CD4-positive, alpha-beta T cell treated with Interleukin-12 subunit alpha and Interleukin-12 subunit beta, for 1 hour (primary cell): ENCODE results near the gene JMJD6.
"Not testable (repeated sequence)": the region's sequence is repeated elsewhere in the genome, so short reads cannot be mapped to it uniquely, and the experiment has no call there.

Experiments
- DNase-seq: peaks from one replicate; pipeline ENCODE4 v3.0.0-alpha.2; 2020

JMJD6 gene

DNA sequence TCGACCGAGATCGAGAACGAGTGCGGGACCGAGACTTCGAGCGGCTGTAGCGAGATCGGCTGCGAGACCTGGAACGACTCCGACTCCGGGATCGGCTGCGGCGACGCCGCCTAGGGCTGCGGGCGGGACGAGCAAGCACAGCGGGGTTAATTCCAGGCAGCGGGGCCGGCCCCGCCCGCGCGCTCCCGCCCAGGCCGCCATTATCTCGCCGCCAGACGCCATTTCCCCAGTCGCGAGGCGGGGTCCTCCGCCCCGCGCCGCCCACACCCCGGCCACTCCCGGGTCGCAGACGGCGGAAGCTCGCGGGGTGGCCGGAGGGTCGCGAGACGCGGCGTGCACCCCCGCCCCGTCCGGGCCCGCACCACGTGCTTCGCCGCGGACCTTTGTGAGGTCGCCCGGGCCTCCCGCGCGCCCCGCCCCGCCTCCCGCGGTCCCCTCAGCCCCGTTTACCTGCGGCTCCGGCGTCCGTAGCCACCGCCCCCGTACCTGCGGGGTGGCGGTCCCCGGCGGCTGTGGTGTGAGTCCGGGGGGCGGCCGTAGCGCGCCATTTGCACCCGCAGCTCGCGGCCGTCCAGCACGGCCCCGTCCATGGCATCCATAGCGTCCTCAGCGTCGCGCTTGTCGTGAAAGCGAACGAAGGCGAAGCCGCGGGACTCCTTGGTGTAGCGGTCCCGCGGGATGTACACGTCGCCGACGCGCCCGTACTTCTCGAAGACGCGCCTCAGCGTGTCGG is 10.1 kb upstream of the JMJD6 start:
- peak; percentile 76 for DNase-seq

DNA sequence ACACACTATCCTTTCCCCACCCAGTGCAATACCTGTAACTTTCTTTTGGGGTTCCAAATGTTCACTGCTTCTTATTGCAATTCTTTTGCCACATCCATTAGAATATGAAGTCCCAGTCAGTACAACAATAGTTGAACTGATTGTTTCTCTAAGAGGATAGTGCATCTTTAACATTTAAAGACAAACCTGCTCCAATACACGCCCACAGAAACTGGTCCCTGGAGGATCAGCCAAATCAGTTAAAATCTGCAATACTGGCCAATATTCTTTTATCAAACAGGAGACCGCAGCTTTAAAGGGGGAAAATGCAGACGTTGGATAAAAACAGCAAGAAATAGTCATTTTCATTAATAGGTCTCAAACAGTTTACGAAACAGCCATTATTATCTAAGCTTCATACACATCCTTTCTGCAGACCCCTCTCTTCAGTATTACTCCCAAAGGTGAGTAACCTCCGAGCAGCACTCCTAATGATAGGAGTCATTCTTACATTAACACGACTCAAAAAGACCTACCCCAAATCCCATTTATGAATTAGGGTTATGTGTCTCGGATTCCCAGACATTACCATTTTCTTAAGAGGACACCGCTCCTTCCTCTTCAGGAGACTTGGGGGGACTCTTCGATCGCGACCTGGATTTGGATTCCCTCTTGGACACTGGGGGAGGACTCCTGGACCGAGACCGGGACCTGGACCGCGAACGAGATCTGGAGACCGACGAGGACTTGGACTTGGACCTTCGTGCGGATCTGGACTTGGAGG is 9.4 kb upstream of the JMJD6 start:
- no peak for DNase-seq

DNA sequence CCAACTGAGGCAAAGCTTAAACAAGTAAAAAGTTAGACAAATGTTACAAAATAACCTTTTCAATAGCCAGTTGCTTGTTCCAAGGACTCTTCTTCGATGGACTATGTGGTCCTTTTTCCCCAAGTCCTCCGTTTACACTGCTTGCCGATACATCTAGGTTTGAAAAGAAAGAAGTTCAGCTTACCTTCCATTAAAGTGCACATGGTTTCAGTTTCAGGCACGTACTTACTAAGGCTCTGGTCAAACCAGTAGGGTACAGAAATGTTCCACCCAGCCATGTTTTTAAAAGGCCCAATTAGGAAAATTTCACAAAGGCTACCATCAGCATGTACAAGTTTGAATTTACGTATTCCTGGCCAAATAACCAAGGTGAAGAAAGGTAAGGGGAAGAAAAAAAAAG is 8.6 kb upstream of the JMJD6 start:
- peak; percentile 51 for DNase-seq

DNA sequence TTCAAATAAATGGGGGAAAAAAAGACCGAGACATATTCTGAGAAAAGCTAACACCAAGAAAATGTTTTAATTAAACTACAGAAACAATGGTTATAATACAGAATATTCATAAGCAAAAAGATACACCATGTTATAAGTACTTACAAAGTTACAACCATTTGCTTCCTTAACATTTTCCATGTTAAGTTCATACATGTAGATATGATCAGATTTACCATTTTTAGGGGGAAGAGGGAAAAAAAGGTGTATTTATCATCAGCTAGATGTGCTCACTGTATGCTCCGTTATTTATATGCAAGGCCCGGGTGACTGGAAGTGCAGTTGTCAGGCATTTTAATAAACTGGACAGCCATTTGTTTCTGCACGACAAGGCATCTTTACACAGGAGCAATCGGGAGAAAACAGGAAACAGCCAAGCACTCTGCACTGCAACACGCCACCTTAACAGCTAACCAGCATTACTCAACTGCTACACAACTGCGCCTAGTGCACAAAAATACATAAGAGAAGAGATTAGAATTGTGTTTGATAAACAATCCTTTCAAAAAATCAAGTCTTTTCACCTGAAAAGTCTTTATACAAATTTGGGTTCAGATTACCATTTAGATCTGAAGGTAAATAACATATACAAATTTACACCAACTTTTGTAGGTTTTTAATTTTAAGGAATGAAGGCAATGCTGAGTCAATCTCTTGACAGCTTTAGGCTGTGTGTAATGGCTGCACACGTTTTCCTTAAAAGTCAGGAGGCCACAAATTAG is 7.9 kb upstream of the JMJD6 start:
- no peak for DNase-seq

DNA sequence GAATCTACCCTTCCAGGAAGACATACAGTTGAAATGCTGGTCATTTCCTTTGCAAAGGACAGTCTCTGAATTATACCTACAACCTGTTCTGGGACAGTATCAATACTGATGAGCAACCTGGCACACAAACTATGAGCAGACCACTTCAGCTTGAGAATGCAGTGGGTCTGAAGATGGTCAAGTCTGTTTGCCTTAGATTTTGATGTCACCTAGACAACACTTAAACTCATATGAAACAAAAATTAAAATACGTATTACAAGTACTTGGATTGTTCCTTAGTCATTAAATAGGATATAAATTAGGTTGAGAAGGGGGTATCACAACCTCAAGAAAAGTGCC is 7.2 kb upstream of the JMJD6 start:
- no peak for DNase-seq

DNA sequence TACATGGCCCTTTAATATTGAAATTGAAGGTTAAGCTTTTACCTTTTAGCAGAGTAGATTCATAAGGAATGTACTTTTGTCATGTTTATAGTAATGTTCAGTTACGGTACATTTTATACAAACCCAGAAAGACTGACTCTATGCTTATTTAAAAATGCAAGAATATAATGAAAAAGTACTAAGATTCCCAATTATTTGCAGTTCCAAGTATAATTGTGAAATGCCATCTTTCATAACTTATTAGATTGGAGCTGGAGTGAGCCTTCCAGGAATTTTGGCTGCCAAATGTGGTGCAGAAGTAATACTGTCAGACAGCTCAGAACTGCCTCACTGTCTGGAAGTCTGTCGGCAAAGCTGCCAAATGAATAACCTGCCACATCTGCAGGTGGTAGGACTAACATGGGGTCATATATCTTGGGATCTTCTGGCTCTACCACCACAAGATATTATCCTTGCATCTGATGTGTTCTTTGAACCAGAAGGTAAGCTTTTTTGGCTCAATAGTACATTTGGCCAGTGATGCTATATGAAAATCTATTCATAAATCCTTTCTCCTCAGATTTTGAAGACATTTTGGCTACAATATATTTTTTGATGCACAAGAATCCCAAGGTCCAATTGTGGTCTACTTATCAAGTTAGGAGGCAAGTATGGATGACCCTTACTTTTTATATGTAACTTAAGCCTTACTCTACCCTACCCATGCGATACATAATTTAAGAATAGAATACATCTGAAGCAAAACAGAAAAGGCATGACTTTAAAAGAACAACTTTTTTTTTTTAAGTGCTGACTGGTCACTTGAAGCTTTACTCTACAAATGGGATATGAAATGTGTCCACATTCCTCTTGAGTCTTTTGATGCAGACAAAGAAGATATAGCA is 6.6 kb upstream of the JMJD6 start:
- no peak for DNase-seq

DNA sequence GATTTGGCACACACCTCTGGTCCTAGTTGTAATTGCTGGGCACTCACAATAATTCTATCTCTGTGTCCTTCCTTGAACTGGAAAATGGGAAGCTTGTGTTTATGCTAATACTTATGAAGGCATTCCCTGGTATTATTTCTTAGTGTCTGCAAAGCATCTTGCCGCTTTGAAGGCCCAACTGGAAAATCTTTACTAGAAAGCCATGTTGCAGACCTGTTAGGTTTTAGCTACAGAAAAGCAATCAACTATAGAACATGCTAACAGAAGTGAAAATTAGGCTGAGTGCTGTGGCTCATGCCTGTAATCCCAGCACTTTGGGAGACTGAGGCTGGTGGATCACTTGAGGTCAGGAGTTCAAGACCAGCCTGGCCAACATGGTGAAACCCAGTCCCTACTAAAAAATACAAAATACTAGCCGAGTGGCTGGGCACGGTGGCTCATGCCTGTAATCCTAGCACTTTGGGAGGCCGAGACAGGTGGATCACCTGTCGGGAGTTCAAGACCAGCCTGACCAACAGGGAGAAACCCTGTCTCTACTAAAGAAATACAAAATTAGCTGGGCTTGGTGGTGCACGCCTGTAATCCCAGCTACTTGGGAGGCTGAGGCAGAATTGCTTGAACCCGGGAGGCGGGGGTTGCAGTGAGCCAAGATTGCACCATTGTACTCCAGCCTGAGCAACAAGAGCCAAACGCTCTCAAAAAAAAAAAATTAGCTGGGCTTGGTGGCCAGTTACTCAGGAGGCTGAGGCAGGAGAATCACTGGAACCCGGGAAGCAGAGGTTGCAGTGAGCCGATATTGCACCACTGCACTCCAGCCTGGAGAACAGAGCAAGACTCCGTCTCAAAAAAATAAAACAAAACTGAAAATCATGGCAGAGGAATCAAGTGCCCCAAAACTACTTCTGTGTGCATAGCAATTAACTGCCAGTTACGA is 5.7 kb upstream of the JMJD6 start:
- DNase-seq: not testable (repeated sequence)

DNA sequence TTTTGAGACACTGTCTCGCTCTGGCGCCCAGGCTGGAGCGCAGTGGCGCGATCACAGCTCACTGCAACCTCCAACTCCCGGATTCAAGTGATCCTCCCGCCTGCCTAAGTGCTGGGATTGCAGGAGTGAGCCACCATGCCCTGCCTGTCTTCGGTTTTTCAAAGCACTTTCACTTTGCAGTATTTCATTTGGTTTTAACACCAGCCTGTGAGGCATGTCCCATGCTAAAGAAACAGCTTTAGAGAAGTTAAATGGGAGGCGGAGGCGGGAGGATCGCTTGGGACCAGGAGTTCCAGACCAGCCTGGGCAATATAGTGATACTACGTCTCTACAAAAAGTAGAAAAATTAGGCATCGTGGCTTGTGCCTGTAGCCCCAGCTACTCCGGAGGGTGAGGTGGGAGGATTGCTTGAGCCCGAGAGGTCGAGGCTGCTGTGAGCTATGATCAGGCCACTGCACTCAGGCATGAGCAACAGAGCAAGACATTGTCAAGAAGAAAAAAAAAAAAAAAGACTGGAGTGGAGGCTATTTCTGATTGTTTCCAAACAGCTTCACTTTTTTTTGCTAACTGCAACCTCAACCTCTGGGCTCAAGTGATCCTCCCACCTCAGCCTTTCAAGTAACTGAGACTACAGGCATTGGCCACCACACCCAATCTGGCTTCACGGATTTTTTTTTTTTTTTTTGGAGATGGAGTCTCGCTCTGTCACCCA is 1.5 kb upstream of the JMJD6 start:
- DNase-seq: peak; percentile 37

DNA sequence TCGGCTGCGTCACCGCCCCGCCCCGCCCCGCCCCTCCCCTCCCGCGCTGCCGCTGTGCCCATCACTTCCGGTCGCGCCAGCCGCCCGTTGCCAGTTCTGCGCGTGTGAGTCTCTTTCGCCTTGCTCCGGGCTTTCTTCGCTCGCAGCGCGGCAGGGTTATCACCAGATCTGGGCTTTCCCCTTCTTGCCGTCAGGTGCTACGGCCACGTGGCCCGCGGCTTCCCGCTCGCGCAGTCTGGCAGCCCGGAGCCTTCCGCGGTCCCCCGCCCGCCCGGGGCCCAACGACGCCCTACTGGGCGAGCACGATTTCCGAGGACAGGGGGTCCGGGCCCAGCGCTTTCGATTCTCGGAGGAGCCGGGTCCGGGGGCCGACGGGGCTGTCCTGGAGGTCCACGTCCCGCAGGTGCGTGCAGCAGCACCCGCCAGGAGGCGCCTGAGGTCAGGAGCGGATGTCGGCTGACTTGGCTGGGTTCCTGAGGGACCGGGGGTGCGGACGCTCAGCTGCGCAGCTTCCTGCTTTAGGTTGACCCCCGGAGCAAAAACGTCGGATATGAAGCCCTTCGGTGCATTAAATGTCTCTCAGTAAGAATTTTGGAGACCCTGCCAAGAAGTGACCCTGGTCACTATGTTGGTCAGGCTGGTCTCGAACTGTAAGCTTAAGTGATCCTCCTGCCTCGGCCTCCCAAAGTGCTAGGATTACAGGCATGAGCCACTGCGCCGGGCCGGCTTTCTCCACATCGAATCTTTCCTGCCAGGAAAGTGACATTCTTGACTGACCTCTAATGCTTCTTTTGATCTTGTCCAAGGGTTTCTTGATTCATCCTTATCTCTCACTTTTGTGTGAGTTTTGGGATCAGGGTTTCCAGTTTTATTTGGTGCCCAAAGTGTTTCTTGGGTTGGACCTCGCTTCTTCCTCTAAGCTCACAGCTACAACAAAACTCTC is 641 bp upstream of the JMJD6 start, which contains the start of gene METTL23:
TSS of gene METTL23 (plus strand) at position 64 of the 943 bp plus-strand sequence. CDS start 2,872 bp downstream, outside the sequence.
- no peak for DNase-seq

DNA sequence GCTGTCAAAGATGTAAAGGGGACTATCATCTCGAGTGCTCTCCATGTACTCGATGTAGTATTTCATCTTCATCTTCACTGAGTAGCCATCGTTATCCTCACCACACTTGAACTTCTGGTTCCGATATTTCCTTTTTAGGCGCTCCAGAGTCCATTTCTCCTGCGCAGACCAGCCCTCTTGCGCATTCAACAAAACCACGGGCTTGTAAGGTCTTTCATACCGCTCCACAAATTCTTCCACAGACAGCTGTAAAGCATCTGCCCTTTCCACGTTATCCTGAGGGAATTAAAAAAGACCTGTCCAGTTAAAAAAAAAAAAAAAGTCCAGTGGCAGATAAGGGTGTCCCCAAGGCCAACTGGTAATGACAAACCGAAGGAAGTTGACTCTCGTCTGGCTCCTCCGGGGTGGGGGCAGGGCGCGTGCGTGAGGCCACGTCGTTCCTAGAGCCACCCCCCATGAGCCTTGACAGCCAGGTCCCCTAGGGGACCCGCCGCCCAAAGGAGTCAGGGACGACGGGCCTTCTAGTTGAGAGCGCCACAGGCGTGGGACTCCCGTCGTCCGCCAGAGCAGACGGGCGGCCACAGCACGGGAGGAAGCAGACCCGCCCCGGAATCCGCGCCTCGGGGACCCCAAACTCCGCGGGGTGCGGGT is 701 bp downstream of the JMJD6 start:
- peak; percentile 73 for DNase-seq

DNA sequence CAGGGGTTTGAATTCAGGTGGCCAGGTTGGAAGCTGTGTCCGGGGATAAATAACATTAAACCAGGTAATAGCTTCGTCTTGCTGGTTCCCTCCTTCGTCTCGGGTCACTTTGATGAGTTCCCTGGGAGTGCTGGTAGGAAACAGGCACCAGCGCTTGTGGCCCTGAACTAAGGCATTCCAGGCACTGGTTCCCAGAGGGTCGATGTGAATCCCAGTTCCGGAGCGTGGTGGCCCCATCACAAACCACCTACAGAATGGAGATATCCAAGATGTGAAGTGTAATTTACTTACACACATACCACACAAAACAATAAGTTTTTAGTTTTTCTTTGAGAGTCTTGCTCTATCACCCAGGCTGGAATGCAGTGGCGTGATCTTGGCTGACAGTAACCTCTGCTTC is 2.6 kb downstream of the JMJD6 start:
- DNase-seq: no peak

DNA sequence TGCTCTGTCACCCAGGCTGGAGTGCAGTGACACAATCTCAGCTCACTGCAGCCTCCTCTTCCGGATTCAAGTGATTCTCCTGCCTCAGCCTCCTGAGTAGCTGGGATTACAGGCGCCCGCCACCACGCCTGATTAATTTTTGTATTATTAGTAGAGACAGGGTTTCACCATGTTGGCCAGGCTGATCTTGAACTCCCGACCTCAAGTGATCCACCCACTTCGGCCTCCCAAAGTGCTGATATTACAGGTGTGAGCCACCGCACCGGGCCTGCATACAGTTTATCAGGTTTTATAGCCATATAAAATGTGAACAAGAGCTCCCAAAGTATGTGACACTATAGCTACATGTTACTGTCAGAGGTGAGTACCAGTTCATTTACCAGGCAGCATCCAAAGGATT is 3.4 kb downstream of the JMJD6 start:
- not testable (repeated sequence) for DNase-seq

DNA sequence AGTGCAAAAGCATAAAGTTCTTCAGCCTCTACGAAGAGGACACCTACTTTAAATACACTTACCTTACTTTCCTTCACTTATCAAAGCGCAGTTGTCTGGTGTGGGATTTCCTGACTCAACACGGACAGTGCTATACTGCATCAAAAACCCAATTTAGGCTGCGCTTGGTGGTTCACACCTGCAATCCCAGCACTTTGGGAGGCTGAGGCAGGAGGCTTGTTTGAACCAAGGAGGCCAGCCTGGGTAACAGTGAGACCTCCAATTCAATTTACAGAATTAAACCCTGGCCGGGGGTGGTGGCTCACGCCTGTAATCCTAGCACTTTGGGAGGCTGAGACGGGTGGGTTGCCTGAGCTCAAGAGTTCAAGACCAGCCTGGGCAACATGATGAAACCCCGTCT is 4.1 kb downstream of the JMJD6 start:
- no peak for DNase-seq

DNA sequence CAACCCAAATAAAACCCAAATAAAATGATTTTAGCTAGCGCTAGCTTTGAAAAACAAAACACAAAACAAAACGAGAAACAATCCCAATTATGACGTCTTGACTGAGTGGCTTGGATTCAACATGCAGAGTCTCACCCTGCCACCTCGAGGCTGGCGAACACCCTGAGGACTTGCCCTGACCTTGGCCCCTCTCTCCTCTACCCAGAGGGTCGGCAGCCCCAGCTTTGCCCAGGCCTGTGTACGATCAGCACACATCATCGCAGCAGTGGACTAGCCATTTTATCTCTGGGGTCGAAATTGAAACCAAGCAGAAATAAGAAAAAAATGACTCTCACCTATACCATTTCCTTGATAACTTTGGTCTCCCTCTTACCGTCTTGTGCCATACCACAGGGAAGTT is 4.9 kb downstream of the JMJD6 start:
- DNase-seq: no peak

DNA sequence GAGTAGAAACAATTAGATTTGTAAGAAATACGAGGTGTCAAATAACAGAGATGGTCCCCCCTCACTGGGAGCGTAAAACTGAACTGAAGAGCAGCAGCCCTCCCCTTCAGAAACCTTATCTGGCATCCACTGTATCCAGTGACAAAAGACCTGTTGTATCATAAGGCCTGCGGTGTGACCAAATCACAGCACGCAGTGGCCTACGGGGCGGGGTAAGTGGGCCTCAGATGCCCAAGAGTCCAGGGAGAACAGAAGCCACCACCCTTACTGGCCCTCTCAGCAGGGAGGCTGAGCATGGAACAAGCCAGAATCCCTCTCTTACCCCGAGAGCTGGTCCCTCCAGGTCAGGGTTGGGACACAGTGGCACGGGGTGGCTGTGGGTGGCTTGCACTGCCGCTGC is 5.5 kb downstream of the JMJD6 start:
- DNase-seq: no peak

DNA sequence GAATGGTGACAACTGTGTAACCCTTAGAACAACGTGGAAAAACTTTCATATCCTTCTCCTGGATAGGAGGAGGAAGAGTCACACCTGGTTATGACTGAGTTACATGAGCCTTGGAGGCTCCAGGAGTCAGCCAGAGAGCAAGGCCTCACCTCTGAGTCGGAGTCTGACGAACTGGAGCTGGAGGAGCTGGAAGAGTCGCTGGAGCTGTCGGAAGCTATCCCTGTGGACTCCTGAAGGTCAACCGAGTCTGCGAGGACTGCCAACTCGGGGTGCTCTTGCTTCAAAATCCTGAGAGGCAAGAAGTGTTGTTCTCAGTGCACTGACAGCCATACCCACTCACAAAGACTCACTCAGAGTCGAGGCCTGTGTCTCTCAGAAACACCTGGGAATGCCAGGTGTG is 6.2 kb downstream of the JMJD6 start:
- no peak for DNase-seq

DNA sequence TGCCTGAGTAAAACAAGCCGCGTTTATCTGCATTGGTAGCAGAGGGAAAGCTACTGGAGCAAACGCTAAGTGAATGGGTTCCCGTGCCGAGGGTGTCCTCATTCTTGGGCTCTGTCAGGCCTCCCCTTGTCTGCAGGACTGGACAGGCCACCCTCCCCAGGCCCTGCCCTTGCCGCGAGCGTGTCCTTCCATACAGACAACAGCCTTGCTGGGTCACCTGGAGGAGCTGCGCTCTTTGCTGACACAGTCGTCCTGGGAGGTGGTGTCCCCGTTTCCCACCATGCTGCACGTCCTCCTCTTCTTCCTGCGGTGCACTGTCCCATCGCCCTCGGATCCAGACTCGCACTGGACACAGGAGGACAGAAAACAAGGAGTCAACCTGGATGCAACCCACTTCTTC is 7.9 kb downstream of the JMJD6 start:
- DNase-seq: no peak

DNA sequence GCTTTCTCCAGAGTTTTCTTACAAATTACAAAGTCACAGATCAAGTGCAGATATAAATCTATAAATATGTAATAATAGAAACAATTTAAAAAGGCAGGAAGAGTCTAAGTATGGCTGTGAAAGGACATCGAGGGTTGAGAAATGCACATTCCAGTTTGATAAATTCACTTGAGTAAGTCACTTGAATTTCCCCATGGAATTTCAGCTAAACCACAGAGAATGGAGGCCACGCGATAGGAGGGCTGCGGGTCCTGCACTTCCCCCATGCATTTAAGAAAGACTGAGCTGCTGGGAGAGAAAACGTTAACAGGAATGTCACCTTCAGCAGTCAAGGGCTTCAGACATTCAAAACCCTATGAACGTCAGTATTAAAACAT is 9.6 kb downstream of the JMJD6 start:
- DNase-seq: no peak

DNA sequence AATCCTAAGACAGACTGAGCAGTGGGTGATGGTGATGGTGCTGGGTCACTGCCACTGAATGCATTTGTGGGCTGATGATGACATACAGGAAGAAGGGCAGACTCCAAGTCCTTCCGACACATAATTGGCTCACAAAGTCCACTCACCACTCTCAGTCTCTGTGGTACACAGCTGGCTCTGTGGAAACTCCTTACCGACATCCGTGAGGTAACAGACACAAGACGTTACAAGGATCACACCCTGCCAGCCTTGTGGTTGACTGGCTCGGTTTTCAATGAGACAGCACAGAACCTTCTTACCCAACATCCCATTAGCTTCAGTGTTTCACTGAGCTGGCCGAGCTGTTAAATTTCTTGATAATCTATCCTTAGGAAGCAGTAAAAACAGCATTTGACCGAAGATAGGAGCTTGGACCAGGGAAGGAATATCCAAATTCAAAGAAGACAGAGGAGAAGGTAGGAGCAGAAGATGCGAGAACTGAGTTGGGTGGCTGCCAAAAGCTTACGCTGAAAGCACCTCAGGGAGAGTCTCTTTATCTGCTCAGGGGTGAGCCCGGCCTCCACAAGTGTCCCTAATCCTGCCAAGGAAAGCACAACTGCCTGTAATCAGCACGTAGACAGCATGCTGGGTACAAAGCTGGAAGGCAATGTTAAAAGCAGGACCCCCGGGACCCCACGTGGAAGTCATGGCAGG is 10.1 kb downstream of the JMJD6 start:
- DNase-seq: peak; percentile 86
